Measurements from ENCODE around the gene DSCAML1.

DNA sequence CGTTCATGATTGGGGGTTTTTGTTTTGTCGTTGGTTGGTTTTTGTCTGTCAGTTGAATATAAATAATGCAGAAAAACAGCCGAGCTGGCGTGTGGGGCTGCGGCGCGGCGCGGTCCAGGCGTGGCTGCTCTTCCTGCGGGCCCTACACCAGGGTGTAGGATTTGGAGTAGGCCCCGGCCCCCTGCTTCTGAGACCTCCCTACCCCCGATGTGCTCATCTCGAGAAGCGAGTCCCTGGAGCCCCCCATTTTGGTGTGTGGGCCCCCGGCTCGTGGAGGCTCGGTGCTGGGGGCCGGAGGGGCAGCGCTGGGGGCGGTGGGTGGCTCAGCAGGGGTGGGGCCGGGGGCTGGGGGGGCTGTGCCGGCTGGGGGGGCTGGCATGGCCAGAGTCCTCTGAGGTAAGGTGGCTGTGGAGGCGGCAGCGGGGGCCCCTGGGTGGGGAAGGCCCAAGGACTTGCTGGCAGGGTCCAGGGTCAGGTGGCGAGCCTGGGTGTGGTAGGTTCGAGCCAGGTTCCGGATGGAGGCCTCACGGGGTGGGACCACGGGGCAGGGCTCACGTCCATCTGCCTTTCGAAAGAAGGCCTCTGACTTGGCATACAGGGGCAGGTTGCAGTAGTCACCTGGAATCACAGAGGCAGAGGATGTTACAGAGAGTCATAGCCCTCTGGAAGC, 368.7 kb downstream of the DSCAML1 start:
- TF ChIP-seq EP300 (IDR thresholded peaks at IDR 0.05) (no peak), POLR2A (IDR thresholded peaks at IDR 0.05) (no peak)

Data from tibial nerve (tissue), 3 donors.